ENCODE data around the gene CTSA. TPM values are rescaled to one million over a fixed set of nuclear protein-coding genes. Genes with fewer than 3 reads are reported as not detected.

The CTSA gene
- total RNA-seq, 1 experiment from 2014 or later, result 109 TPM

DNA sequence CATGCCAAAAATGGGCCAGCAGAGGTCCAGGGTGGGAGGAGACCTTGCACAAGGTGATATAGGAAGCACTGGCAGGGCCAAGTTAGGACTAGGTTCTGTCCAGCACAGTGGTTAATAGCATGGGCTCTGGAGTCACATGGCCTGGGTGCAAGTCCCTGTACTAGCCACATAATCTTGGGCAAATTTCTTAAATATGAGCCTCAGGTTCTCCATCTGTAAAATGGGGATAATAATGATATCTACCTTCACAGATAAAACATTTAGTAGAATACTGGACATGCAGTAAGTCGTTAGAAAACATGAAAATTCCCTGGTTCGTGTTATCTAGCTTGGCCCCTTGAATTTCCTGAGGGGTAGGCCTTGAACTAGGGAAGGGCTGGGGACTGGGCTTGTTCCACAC, 6.2 kb downstream of the CTSA start:
- peaks cover 6 to 21% of the 10 kb centered on the region in 2 experiments; a peak in 3 of 4 replicates for H3K36me3 ChIP-seq (ENCODE audit: control insufficient read depth in 1 of 2, insufficient read depth in 2 of 2, low read length in 2 of 2)
- no peak for ATAC-seq
- RAD21 ChIA-PET (ENCODE audit: low non-redundant PET in 1 of 2, low total read pairs in 2 of 2, uncharacterized antibody in 2 of 2, unreplicated experiment in 2 of 2), result no interaction called here

More for the DNA sequence above, 6.2 kb downstream of the CTSA start:
- H3K4me2 ChIP-seq (ENCODE audit: low read length), result no peak overlapping the region
- H3K9me3 ChIP-seq (ENCODE audit: control insufficient read depth in 1 of 2, insufficient read depth in 1 of 2, low read depth in 1 of 2, low read length in 2 of 2), result no peaks in the 10 kb centered on the region
- POLR2A ChIA-PET, result no interaction called here
- H2AFZ ChIP-seq (ENCODE audit: low read depth, low read length, poor library complexity, severe bottlenecking), result no peak overlapping the region
- no peaks in the 10 kb centered on the region for H3K9me2 ChIP-seq (ENCODE audit: insufficient read depth)
- no peak for DNase-seq (ENCODE audit: low read depth, low spot score)
- intact Hi-C loops (cut with micrococcal nuclease), result no loop called here
- H3K27me3 ChIP-seq (ENCODE audit: insufficient read depth, low read length), result no peaks in the 10 kb centered on the region
- H3K9ac ChIP-seq (ENCODE audit: low read length), result no peak overlapping the region
- no peaks in the 10 kb centered on the region for H3K79me2 ChIP-seq (ENCODE audit: insufficient read depth, low read length)
- H3K4me1 ChIP-seq (ENCODE audit: control insufficient read depth in 1 of 2, insufficient read depth in 2 of 2, low read length in 2 of 2), result peaks cover 2 to 4% of the 10 kb centered on the region in 2 experiments; a peak in 3 of 4 replicates
- BruUV-seq (replicated peaks), result no TSS peak
- no peak overlapping the region for H3K27ac ChIP-seq (ENCODE audit: low read depth, low read length)
- no peaks in the 10 kb centered on the region for H4K20me1 ChIP-seq (ENCODE audit: insufficient read depth)
- CTCF ChIA-PET, result no interaction called here
- TF ChIP-seq, protein P1, sequence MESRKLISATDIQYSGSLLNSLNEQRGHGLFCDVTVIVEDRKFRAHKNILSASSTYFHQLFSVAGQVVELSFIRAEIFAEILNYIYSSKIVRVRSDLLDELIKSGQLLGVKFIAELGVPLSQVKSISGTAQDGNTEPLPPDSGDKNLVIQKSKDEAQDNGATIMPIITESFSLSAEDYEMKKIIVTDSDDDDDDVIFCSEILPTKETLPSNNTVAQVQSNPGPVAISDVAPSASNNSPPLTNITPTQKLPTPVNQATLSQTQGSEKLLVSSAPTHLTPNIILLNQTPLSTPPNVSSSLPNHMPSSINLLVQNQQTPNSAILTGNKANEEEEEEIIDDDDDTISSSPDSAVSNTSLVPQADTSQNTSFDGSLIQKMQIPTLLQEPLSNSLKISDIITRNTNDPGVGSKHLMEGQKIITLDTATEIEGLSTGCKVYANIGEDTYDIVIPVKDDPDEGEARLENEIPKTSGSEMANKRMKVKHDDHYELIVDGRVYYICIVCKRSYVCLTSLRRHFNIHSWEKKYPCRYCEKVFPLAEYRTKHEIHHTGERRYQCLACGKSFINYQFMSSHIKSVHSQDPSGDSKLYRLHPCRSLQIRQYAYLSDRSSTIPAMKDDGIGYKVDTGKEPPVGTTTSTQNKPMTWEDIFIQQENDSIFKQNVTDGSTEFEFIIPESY (IDR thresholded peaks at IDR 0.05; ENCODE audit: extremely low read depth, insufficient replicate concordance, low read length), result no peak
- TF ChIP-seq, protein P2, sequence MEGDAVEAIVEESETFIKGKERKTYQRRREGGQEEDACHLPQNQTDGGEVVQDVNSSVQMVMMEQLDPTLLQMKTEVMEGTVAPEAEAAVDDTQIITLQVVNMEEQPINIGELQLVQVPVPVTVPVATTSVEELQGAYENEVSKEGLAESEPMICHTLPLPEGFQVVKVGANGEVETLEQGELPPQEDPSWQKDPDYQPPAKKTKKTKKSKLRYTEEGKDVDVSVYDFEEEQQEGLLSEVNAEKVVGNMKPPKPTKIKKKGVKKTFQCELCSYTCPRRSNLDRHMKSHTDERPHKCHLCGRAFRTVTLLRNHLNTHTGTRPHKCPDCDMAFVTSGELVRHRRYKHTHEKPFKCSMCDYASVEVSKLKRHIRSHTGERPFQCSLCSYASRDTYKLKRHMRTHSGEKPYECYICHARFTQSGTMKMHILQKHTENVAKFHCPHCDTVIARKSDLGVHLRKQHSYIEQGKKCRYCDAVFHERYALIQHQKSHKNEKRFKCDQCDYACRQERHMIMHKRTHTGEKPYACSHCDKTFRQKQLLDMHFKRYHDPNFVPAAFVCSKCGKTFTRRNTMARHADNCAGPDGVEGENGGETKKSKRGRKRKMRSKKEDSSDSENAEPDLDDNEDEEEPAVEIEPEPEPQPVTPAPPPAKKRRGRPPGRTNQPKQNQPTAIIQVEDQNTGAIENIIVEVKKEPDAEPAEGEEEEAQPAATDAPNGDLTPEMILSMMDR (IDR thresholded peaks at IDR 0.05 in 2 of 3, conservative IDR thresholded peaks at IDR 0.05 in 1 of 3; ENCODE audit: borderline replicate concordance in 1 of 3, insufficient read depth in 1 of 3, low read depth in 2 of 3, low read length in 2 of 3), result no peak
- TF ChIP-seq SRF (IDR thresholded peaks at IDR 0.05; ENCODE audit: low read depth) (no peak), YY1 (IDR thresholded peaks at IDR 0.05; ENCODE audit: extremely low read depth, insufficient replicate concordance, low read depth, low read length) (no peak), ATF3 (IDR thresholded peaks at IDR 0.05) (no peak), ZNF274 (IDR thresholded peaks at IDR 0.05; ENCODE audit: low read depth, low read length) (no peak), ZFX (IDR thresholded peaks at IDR 0.05) (no peak), JUND (IDR thresholded peaks at IDR 0.05) (no peak), FOSL1 (IDR thresholded peaks at IDR 0.05; ENCODE audit: low read depth) (no peak), TCF7L2 (IDR thresholded peaks at IDR 0.05; ENCODE audit: borderline replicate concordance, extremely low read depth, insufficient read depth, insufficient read length) (no peak), SP1 (IDR thresholded peaks at IDR 0.05; ENCODE audit: low read depth) (no peak), POLR2A (IDR thresholded peaks at IDR 0.05; ENCODE audit: borderline replicate concordance, extremely low read depth, insufficient read depth, insufficient read length) (no peak), ELF1 (IDR thresholded peaks at IDR 0.05; ENCODE audit: borderline replicate concordance, low read depth) (no peak), CBX3 (IDR thresholded peaks at IDR 0.05; ENCODE audit: low read depth) (no peak), POLR2AphosphoS5 (IDR thresholded peaks at IDR 0.05; ENCODE audit: low read depth, low read length) (no peak), RAD21 (IDR thresholded peaks at IDR 0.05; ENCODE audit: low read depth) (no peak), EZH2 (IDR thresholded peaks at IDR 0.05) (no peak)
- TF ChIP-seq, protein P3, sequence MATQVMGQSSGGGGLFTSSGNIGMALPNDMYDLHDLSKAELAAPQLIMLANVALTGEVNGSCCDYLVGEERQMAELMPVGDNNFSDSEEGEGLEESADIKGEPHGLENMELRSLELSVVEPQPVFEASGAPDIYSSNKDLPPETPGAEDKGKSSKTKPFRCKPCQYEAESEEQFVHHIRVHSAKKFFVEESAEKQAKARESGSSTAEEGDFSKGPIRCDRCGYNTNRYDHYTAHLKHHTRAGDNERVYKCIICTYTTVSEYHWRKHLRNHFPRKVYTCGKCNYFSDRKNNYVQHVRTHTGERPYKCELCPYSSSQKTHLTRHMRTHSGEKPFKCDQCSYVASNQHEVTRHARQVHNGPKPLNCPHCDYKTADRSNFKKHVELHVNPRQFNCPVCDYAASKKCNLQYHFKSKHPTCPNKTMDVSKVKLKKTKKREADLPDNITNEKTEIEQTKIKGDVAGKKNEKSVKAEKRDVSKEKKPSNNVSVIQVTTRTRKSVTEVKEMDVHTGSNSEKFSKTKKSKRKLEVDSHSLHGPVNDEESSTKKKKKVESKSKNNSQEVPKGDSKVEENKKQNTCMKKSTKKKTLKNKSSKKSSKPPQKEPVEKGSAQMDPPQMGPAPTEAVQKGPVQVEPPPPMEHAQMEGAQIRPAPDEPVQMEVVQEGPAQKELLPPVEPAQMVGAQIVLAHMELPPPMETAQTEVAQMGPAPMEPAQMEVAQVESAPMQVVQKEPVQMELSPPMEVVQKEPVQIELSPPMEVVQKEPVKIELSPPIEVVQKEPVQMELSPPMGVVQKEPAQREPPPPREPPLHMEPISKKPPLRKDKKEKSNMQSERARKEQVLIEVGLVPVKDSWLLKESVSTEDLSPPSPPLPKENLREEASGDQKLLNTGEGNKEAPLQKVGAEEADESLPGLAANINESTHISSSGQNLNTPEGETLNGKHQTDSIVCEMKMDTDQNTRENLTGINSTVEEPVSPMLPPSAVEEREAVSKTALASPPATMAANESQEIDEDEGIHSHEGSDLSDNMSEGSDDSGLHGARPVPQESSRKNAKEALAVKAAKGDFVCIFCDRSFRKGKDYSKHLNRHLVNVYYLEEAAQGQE (IDR thresholded peaks at IDR 0.05; ENCODE audit: low read depth), result no peak
- H3K4me3 ChIP-seq (replicated peaks in 1 of 2; ENCODE audit: low read depth in 1 of 2, low read length in 2 of 2), result no peak overlapping the region
